ENCODE measurements around the gene XRCC1.

XRCC1 gene

DNA sequence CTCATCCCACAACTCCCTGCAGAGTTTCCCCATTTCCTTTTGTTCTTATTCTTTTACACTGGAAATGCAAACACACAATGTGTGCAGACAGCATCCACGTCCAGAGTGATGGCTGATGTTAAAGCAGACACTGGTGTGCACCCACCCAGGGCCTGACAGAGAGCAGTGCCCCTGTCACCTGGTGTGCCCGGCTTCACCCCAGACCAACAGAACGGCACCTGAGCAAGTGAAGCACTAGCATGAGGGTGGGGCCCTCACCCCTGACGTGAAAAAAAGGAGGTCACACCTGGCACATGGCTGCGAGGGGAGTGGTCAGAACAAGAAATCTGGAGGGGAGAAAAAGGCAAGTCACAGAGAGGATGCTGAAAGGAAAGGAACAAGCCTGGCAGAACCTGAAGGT, 30.1 kb downstream of the XRCC1 start:
- H3K27ac ChIP-seq: no peak overlapping the region
- no peaks in the 10 kb centered on the region for H3K9me3 ChIP-seq
- TF ChIP-seq, protein P1, sequence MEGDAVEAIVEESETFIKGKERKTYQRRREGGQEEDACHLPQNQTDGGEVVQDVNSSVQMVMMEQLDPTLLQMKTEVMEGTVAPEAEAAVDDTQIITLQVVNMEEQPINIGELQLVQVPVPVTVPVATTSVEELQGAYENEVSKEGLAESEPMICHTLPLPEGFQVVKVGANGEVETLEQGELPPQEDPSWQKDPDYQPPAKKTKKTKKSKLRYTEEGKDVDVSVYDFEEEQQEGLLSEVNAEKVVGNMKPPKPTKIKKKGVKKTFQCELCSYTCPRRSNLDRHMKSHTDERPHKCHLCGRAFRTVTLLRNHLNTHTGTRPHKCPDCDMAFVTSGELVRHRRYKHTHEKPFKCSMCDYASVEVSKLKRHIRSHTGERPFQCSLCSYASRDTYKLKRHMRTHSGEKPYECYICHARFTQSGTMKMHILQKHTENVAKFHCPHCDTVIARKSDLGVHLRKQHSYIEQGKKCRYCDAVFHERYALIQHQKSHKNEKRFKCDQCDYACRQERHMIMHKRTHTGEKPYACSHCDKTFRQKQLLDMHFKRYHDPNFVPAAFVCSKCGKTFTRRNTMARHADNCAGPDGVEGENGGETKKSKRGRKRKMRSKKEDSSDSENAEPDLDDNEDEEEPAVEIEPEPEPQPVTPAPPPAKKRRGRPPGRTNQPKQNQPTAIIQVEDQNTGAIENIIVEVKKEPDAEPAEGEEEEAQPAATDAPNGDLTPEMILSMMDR (IDR thresholded peaks at IDR 0.05): no peak
- no peak overlapping the region for H3K4me3 ChIP-seq (ENCODE audit: low read depth in 1 of 2, low read length in 1 of 2)
- H3K36me3 ChIP-seq: peaks cover 80% of the 10 kb centered on the region
- H3K27me3 ChIP-seq: no peaks in the 10 kb centered on the region
- H3K4me1 ChIP-seq (ENCODE audit: control insufficient read depth in 1 of 2, insufficient read depth in 1 of 2, low read depth in 1 of 2, low read length in 1 of 2): no peaks in the 10 kb centered on the region

DNA sequence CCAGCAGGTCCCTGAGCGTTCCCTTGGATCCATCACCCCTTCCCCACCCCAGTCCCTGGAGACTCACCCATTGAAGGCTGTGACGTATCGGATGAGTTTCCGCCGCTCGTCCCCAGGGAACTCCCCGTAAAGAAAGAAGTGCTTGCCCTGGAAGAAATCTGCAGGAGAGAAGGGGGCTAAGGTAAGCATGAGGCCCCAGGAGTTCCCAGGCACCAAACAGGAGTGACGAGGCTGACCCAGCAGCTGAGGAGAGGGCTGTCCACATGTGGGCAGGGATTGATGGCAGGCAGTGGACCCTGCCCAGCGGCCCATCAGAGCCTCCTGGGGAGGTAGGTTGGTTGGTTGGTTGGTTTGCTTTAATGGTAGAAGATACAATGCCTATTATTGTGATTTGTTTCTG, 31.2 kb downstream of the XRCC1 start:
- Histone ChIP-seq H3K9me3 (no peaks in the 10 kb centered on the region), H3K4me3 (ENCODE audit: low read depth in 1 of 2, low read length in 1 of 2) (no peak overlapping the region), H3K27ac (no peak overlapping the region), H3K27me3 (no peaks in the 10 kb centered on the region), H3K4me1 (ENCODE audit: control insufficient read depth in 1 of 2, insufficient read depth in 1 of 2, low read depth in 1 of 2, low read length in 1 of 2) (no peaks in the 10 kb centered on the region), H3K36me3 (peaks cover 78% of the 10 kb centered on the region)
- TF ChIP-seq, protein P1 (IDR thresholded peaks at IDR 0.05): no peak

DNA sequence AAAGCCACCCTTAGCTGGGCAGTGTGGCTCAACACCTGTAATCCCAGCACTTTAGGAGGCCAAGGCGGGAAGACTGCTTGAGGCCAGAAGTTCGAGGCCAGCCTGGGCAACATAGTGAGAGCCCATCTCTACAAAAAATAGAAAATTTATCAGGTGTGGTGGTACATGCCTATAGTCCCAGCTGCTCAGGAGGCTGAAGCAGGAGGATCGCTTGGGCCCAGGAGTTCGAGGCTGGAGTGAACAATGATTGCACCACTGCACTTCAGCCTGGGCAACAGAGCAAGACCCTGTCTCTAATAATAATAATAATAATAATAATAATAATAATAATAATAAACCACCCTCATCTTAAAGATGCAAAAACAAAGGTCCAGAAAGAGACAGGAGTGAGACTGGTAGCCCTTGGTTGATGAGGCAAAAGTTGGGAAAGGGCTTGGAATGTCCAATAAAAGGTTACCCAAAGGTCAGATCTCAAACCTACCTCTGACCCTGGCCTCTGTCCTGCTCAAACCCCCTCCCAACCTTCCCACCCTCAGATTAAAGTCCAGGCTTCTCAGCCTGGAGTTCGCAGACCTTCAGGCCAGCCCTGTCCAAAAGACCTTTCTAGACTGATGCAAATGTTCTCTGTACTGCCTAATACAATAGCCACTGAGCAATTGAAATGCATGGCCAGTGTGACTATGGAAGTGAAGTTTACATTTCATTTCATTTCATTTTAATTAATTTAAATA, 33.2 kb downstream of the XRCC1 start:
- Histone ChIP-seq H3K9me3 (no peaks in the 10 kb centered on the region), H3K4me1 (ENCODE audit: control insufficient read depth in 1 of 2, insufficient read depth in 1 of 2, low read depth in 1 of 2, low read length in 1 of 2) (no peaks in the 10 kb centered on the region), H3K4me3 (ENCODE audit: low read depth in 1 of 2, low read length in 1 of 2) (no peak overlapping the region), H3K27me3 (no peaks in the 10 kb centered on the region), H3K36me3 (peaks cover 96% of the 10 kb centered on the region), H3K27ac (no peak overlapping the region)
- TF ChIP-seq, protein P1 (IDR thresholded peaks at IDR 0.05): no peak

DNA sequence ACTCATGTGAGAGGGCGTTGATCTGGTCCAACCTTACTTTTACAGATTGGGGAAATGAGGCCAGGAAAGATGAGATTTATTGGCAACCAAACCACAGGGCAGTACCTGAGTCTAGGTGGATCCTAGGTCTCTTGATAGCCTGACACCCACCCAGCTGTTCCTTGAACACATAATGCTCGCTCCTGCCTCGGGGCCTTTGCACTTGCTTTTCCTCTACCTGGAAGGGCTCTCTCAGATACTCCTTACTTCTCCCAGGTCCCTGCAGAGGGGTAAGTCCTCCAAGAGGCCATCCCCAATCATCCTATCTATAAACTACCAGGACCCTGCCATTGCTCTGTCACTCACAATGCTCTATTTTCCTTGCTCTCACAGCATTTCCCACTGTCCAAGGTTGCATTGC, 34.9 kb downstream of the XRCC1 start:
- H3K4me3 ChIP-seq (ENCODE audit: low read depth in 1 of 2, low read length in 1 of 2): no peak overlapping the region
- H3K4me1 ChIP-seq (ENCODE audit: control insufficient read depth in 1 of 2, insufficient read depth in 1 of 2, low read depth in 1 of 2, low read length in 1 of 2): no peaks in the 10 kb centered on the region
- TF ChIP-seq, protein P1 (IDR thresholded peaks at IDR 0.05): no peak
- H3K27ac ChIP-seq: no peak overlapping the region
- H3K9me3 ChIP-seq: no peaks in the 10 kb centered on the region
- peaks cover 80% of the 10 kb centered on the region for H3K36me3 ChIP-seq
- no peaks in the 10 kb centered on the region for H3K27me3 ChIP-seq

DNA sequence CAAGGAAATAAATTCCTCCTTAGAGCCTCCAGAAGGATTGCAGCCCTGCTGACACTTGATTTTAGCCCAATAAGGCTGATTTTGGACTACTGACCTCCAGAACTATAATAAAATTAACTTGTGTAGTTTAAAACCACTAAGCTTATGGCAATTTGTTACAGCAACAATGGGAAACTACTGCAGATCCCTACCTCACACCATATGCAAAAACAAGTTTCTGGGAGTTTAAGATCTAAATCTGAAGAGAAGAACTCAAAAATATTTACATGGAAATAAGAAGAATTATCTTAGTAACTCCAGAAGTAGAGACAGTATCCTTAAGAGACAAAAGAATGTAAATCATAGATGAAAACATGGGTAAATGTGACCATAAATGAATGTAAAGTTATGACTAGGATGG, 36.4 kb downstream of the XRCC1 start:
- Histone ChIP-seq H3K27me3 (no peaks in the 10 kb centered on the region), H3K9me3 (no peaks in the 10 kb centered on the region), H3K36me3 (peaks cover 66% of the 10 kb centered on the region), H3K27ac (no peak overlapping the region), H3K4me1 (ENCODE audit: control insufficient read depth in 1 of 2, insufficient read depth in 1 of 2, low read depth in 1 of 2, low read length in 1 of 2) (peaks cover under 1 to 4% of the 10 kb centered on the region in 2 experiments), H3K4me3 (ENCODE audit: low read depth in 1 of 2, low read length in 1 of 2) (no peak overlapping the region)
- TF ChIP-seq, protein P1 (IDR thresholded peaks at IDR 0.05): no peak

All from neutrophil (primary cell).